Activated naive CD8-positive, alpha-beta T cell treated with anti-CD3 and anti-CD28 coated beads, Interleukin-2, amount 10 ng/mL, durations not matched to agents 7 days and 5 days (primary cell): ENCODE data around the gene TMEM250. TPM values are rescaled to one million over a fixed set of nuclear protein-coding genes. Genes with fewer than 3 reads are reported as not detected.

Experiments used
- ATAC-seq: fragments of 150-1000 bp; cut with Tn5 transposase; one replicate; pipeline ENCODE4 v1.10.0; 2021; ENCODE audit warnings: low read depth, moderate library complexity
- POLR2A ChIA-PET: fragments of 350-600 bp; sonication (Branson Sonifier 250); formaldehyde crosslinking; loops from one replicate; lab custom pipeline; 2021; ENCODE audit warnings: antibody characterized with exemption; lab: Charles Lee
- DNase-seq: peaks from one replicate; pipeline ENCODE4 v3.0.0; 2021
- H3K27ac Mint-ChIP-seq: one replicate; pipeline ENCODE4 v1.8.0; 2022; ENCODE audit warnings: mild to moderate bottlenecking, mixed read lengths
- H3K27me3 Mint-ChIP-seq: one replicate; pipeline ENCODE4 v1.8.0; 2022; ENCODE audit warnings: mild to moderate bottlenecking, moderate library complexity, mixed read lengths
- H3K36me3 Mint-ChIP-seq: one replicate; pipeline ENCODE4 v1.8.0; 2021; ENCODE audit warnings: mild to moderate bottlenecking, mixed read lengths
- H3K4me1 Mint-ChIP-seq: one replicate; pipeline ENCODE4 v1.8.0; 2021; ENCODE audit warnings: mixed read lengths
- H3K4me3 Mint-ChIP-seq: one replicate; pipeline ENCODE4 v1.8.0; 2022; ENCODE audit warnings: mild to moderate bottlenecking, moderate library complexity, mixed read lengths
- H3K9me3 Mint-ChIP-seq: one replicate; pipeline ENCODE4 v1.8.0; 2021; ENCODE audit warnings: mixed read lengths
- total RNA-seq, 2 experiments: library from RNA; stranded (reverse); gene quantifications; one replicate each; pipeline ENCODE4 v1.2.3, GENCODE V29; 2021

The TMEM250 gene
- total RNA-seq, result 10 to 100 TPM; 45.3 to 45.9 TPM

- Mint-ChIP-seq H3K4me1 (peaks cover 14% of the 10 kb centered on the region), H3K27me3 (no peaks in the 10 kb centered on the region), H3K27ac (peak within 1 kb of the TSS; percentile 81), H3K36me3 (peaks cover 4% of the 10 kb centered on the region), H3K4me3 (peak within 1 kb of the TSS; percentile 83), H3K9me3 (no peaks in the 10 kb centered on the region)
- DNase-seq (peak; percentile 98), ATAC-seq (peak; percentile 88)
- POLR2A ChIA-PET, result interaction anchor here (1.0 to 2.1 kb wide), 5 partner anchors 11 to 157 kb away, joined by 3 to 61 read pairs (median 9); partner anchors contain the start of gene UBAC1
These were observed at the start of gene TMEM250 for GRCh38 chr9:136118320-136119060. Gene TMEM250 (minus strand): TSS chr9:136118875. CDS start chr9:136116900, 1,975 bp downstream.

GRCh38 chr9:136163248-136163850 lies 44.7 kb upstream of the TMEM250 start:
- H3K9me3 Mint-ChIP-seq, result no peaks in the 10 kb centered on the region
- DNase-seq (no peak), ATAC-seq (no peak)
- no peaks in the 10 kb centered on the region for H3K27me3 Mint-ChIP-seq
- POLR2A ChIA-PET, result no interaction called here
- H3K4me1 Mint-ChIP-seq, result no peaks in the 10 kb centered on the region
- H3K27ac Mint-ChIP-seq, result no peak overlapping the region
- no peak overlapping the region for H3K4me3 Mint-ChIP-seq
- no peaks in the 10 kb centered on the region for H3K36me3 Mint-ChIP-seq

GRCh38 chr9:136160995-136161610 lies 42.4 kb upstream of the TMEM250 start:
- ATAC-seq (no peak), DNase-seq (no peak)
- POLR2A ChIA-PET, result no interaction called here
- H3K36me3 Mint-ChIP-seq, result no peaks in the 10 kb centered on the region
- H3K4me3 Mint-ChIP-seq, result no peak overlapping the region
- no peaks in the 10 kb centered on the region for H3K4me1 Mint-ChIP-seq
- peaks cover 4% of the 10 kb centered on the region for H3K27me3 Mint-ChIP-seq
- H3K27ac Mint-ChIP-seq, result no peak overlapping the region
- no peaks in the 10 kb centered on the region for H3K9me3 Mint-ChIP-seq

GRCh38 chr9:136160381-136160841 lies 41.7 kb upstream of the TMEM250 start:
- DNase-seq (no peak), ATAC-seq (no peak)
- Mint-ChIP-seq H3K36me3 (no peaks in the 10 kb centered on the region), H3K4me1 (no peaks in the 10 kb centered on the region), H3K27ac (no peak overlapping the region), H3K9me3 (no peaks in the 10 kb centered on the region), H3K4me3 (no peak overlapping the region), H3K27me3 (peaks cover 4% of the 10 kb centered on the region)
- POLR2A ChIA-PET, result interaction anchor here (0.5 kb wide), 1 partner anchor 119 kb away, joined by 5 read pairs; no protein-coding TSS in a partner anchor

GRCh38 chr9:136159851-136160250 lies 41.2 kb upstream of the TMEM250 start:
- no peaks in the 10 kb centered on the region for H3K36me3 Mint-ChIP-seq
- H3K27ac Mint-ChIP-seq, result no peak overlapping the region
- DNase-seq, result no peak

GRCh38 chr9:136157477-136158265 lies 39.0 kb upstream of the TMEM250 start:
- POLR2A ChIA-PET, result no interaction called here
- peaks cover 4% of the 10 kb centered on the region for H3K27me3 Mint-ChIP-seq
- no peak overlapping the region for H3K4me3 Mint-ChIP-seq
- no peaks in the 10 kb centered on the region for H3K4me1 Mint-ChIP-seq
- H3K36me3 Mint-ChIP-seq, result no peaks in the 10 kb centered on the region
- DNase-seq (no peak), ATAC-seq (no peak)
- no peaks in the 10 kb centered on the region for H3K9me3 Mint-ChIP-seq
- H3K27ac Mint-ChIP-seq, result no peak overlapping the region

More at GRCh38 chr9:136159851-136160250, 41.2 kb upstream of the TMEM250 start:
- ATAC-seq, result no peak
- peaks cover 4% of the 10 kb centered on the region for H3K27me3 Mint-ChIP-seq
- no peaks in the 10 kb centered on the region for H3K4me1 Mint-ChIP-seq
- H3K9me3 Mint-ChIP-seq, result no peaks in the 10 kb centered on the region
- no peak overlapping the region for H3K4me3 Mint-ChIP-seq
- POLR2A ChIA-PET, result interaction anchor here (0.5 kb wide), 2 partner anchors 118 to 371 kb away, joined by 3 to 5 read pairs; no protein-coding TSS in a partner anchor

- Mint-ChIP-seq H3K4me1 (no peaks in the 10 kb centered on the region), H3K4me3 (no peak overlapping the region), H3K9me3 (no peaks in the 10 kb centered on the region), H3K36me3 (no peaks in the 10 kb centered on the region), H3K27ac (no peak overlapping the region), H3K27me3 (peaks cover 4% of the 10 kb centered on the region)
- POLR2A ChIA-PET, result no interaction called here
- no peak for DNase-seq
- no peak for ATAC-seq
These were observed 37.8 kb upstream of the TMEM250 start for GRCh38 chr9:136156209-136157120.

- Mint-ChIP-seq H3K4me3 (no peak overlapping the region), H3K27ac (no peak overlapping the region), H3K27me3 (peaks cover 4% of the 10 kb centered on the region), H3K36me3 (no peaks in the 10 kb centered on the region), H3K4me1 (no peaks in the 10 kb centered on the region), H3K9me3 (no peaks in the 10 kb centered on the region)
- DNase-seq (no peak), ATAC-seq (no peak)
- POLR2A ChIA-PET, result no interaction called here
These were observed 36.9 kb upstream of the TMEM250 start for GRCh38 chr9:136155576-136155975.

- Mint-ChIP-seq H3K27ac (no peak overlapping the region), H3K36me3 (no peaks in the 10 kb centered on the region), H3K27me3 (peaks cover 4% of the 10 kb centered on the region), H3K4me1 (no peaks in the 10 kb centered on the region), H3K9me3 (no peaks in the 10 kb centered on the region), H3K4me3 (no peak overlapping the region)
- DNase-seq (no peak), ATAC-seq (no peak)
- POLR2A ChIA-PET, result no interaction called here
These were observed 36.3 kb upstream of the TMEM250 start for GRCh38 chr9:136154943-136155342.

GRCh38 chr9:136153381-136154065 lies 34.8 kb upstream of the TMEM250 start:
- ATAC-seq (no peak), DNase-seq (no peak)
- POLR2A ChIA-PET, result no interaction called here
- H3K27me3 Mint-ChIP-seq, result peaks cover 4% of the 10 kb centered on the region
- H3K4me3 Mint-ChIP-seq, result no peak overlapping the region
- no peaks in the 10 kb centered on the region for H3K36me3 Mint-ChIP-seq
- no peaks in the 10 kb centered on the region for H3K4me1 Mint-ChIP-seq
- no peak overlapping the region for H3K27ac Mint-ChIP-seq
- no peaks in the 10 kb centered on the region for H3K9me3 Mint-ChIP-seq

GRCh38 chr9:136152931-136153330 lies 34.3 kb upstream of the TMEM250 start:
- Mint-ChIP-seq H3K36me3 (no peaks in the 10 kb centered on the region), H3K27ac (no peak overlapping the region), H3K27me3 (peaks cover 4% of the 10 kb centered on the region), H3K4me1 (no peaks in the 10 kb centered on the region), H3K4me3 (no peak overlapping the region), H3K9me3 (no peaks in the 10 kb centered on the region)
- no peak for DNase-seq
- no peak for ATAC-seq
- POLR2A ChIA-PET, result no interaction called here

GRCh38 chr9:136152543-136152866 lies 33.8 kb upstream of the TMEM250 start:
- POLR2A ChIA-PET, result no interaction called here

More at GRCh38 chr9:136152543-136152866, 33.8 kb upstream of the TMEM250 start:
- no peak overlapping the region for H3K4me3 Mint-ChIP-seq
- H3K27ac Mint-ChIP-seq, result no peak overlapping the region
- H3K27me3 Mint-ChIP-seq, result peaks cover 2% of the 10 kb centered on the region
- no peak for DNase-seq
- ATAC-seq, result no peak
- H3K4me1 Mint-ChIP-seq, result no peaks in the 10 kb centered on the region
- H3K36me3 Mint-ChIP-seq, result no peaks in the 10 kb centered on the region
- H3K9me3 Mint-ChIP-seq, result no peaks in the 10 kb centered on the region
